NCI-H1092 treated with DMSO at 0.1 percent for 48 hours (cell line): ENCODE measurements around the gene TMEM255B.

Experiments used
- DNase-seq: peaks from one replicate; lab custom pipeline; 2025; lab: John Stamatoyannopoulos, UW

Gene TMEM255B

DNA sequence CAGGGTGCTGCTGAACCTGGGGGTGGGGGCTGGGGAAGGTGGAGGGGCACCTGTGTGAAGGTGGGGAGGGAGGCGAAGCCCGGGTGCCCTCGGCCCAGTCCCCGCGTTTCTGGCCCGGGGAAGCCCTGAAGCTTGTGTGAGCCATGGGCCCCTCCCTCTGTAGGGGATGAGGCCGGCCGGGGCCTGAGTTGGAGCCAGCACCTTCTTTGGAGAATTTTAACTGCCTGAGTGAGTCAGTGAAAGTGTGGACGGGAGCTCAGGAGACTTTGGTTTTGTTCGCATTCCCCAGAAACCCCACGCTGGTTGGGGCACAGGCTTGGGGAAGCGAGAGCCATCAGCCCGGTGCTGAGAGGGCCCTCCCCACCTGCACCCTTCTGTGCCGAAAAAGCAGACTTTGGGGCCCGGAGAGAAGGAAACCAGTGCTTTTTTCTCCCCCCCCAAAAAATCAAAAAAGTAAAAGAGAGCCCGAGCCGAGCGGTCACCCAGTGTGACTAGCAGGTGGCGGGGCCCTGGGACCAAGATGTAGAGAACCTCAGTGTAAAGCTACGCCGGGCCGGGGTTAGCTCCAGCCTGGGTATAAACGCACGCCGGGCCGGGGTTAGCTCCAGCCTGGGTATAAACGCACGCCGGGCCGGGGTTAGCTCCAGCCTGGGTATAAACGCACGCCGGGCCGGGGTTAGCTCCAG, 45.1 kb downstream of the TMEM255B start:
- DNase-seq = no peak

DNA sequence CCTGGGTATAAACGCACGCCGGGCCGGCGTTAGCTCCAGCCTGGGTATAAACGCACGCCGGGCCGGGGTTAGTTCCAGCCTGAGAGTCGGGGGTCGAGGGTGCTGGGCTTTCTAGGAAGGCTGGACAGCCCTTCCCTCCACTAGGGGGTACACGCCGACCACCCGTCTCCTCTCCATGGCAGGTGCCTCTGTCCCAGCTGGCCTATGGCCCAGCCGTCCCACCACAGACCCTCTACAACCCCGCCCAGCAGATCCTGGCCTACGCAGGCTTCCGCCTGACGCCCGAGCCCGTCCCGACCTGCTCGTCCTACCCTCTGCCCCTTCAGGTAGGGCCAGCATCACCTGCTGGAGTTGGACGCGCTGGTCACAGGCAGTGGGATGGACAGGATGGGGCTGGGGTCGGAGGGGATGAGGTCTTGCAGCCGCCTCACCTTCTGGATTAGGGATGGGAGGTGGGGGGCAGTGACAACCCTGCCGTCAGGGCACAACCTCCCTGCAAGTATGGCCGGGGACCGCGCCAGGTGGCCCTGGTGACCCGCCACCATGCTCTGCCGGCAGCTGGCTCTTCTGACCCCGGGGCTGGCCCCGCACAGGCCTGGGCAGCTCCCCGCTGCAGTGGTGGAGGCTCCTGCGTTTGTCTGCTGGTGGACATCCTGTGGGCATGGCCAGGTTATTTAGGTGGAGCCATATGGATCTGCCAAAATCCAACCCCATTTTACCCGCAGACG, 45.8 kb downstream of the TMEM255B start:
- DNase-seq = no peak

DNA sequence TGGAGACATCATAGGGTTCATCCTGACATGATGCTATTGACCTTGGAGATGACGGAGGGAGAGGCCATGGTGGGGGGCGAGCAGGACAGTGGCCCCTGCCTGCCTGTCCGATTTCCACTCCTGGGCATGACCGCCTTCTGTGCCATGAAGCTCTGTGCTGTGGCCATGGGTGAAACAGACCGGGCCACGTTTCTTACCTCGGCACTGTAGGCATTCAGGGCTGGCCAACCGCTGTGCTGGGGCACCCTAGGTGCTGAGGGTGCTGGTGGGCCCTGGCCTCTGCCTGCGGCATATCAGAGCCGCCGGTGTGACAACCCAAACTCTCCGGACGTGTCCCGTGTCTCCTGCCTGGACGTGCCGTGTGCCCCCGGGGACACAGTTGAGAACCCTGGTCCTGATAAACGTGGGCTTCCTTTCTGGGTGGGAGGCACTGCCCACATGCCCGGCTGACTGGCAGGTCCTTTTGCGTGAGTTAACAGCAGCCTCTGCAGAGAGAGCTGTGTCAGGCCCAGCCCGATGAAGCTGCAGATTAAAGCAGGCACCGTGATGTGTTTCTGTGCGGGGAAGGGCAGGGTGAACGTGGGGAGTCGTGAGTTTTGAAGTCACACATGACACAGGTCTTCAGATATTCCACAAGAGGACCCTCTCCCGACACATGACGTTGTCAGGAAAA, 46.5 kb downstream of the TMEM255B start:
- no peak for DNase-seq

DNA sequence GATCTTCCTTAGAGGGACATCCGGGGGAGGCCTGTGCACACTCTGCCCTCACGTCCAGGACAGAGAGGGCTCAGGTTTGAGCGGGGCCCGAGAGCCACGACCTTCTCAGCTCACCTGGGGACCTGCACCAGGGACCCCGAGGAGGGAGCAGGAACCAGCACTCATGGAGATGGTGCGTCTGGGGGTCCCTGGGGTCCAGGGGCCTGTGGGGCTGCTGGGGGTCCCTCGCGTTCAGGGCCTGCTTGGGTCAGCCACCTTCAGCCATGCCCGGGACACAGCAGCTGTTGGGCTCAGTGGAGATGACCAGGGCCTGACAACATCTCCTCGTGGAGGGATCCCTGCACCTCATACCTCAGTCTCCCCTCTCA, 47.1 kb downstream of the TMEM255B start:
- DNase-seq = no peak

DNA sequence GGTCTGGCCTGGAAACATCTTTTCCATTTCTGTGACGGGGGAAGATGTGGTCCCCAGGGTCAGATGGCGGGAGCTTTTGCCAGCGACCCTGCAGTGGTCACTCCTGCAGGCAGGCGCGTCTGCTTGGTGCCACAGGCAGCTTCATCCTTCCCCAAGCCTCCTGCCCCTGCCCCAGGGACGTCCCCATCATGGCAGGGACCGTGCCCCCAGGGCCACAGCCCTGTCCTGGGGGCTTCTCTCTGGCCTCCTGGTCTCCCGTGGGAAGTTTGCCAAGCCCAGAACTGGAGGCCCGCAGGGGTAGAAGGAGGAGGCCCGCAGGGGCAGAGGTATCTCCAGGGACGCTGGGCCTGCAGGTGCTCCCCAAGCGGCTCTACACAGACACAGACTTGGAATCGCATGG, 47.5 kb downstream of the TMEM255B start:
- no peak for DNase-seq

DNA sequence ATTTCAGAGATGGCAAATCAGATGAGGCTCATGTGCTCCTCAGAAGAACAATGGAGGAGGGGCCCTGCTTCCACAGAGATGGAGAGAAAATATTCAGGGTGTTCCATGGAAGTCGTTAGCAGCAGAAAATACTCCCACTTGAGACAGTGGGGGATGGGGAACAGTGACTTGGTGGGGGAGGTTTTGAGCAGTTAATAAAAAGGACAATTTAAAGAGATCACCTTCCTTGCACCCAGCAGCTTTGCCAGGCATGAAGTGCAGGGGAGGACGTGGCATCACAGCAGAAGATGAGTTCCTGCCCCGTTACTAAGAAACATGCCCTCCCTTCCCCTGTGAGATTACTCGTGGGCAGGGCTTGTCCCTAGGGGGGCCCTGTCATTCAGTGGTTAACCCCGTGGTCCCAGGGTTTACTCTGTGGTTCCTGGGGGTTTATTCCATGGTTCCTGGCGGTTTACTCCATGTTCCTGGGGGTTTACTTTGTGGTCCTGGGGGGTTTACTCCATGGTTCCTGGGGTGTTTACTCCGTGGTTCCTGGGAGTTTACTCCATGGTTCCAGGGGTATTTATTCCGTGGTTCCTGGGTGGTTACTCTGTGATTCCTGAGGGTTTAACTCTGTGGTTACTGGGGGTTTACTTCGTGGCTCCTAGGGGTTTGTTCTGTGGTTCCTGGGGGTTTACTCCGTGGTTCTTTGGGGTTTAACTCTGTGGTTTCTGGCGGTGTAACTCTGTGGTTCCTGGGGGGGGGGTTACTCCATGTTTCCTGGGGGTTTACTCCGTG, 49.2 kb downstream of the TMEM255B start:
- no peak for DNase-seq

DNA sequence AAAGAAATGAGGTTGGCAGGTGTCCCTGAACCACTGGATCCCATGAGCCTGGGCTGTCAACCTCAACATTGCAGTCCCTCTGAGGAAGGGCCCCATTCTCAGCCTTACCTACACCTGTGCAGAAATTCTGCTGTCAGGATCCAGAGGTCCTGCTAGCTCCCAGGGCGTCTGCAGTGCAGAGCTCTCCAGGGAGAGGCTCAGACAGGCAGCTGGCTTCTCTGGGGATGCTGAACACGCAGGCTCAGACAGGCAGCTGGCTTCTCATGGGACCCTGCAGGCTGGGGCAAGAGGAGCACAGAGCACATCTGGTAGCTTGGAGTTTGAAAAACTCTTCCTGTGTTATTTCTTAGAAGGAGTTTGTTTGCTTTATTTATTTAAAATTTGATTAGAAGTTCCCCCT, 50.9 kb downstream of the TMEM255B start:
- DNase-seq = no peak

DNA sequence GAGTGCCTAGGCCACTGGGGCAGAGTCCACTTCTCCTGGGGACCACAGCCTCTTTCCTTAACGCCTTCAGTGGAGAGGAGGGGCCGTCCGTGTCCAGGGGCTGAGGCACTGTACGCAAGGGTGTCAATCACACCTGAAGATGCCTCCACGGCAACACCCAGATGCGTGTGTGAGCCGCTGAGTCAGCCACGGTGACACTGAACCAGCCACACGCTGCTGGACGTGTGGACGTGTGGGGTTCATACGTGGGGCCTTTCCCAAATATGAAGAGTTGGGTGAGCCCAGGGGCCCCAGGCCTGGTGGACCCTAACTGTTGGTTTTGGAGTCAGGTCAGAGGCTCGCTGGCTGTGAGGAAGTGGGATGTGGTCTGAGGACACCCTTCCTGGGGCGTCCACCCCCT, 51.6 kb downstream of the TMEM255B start:
- no peak for DNase-seq

DNA sequence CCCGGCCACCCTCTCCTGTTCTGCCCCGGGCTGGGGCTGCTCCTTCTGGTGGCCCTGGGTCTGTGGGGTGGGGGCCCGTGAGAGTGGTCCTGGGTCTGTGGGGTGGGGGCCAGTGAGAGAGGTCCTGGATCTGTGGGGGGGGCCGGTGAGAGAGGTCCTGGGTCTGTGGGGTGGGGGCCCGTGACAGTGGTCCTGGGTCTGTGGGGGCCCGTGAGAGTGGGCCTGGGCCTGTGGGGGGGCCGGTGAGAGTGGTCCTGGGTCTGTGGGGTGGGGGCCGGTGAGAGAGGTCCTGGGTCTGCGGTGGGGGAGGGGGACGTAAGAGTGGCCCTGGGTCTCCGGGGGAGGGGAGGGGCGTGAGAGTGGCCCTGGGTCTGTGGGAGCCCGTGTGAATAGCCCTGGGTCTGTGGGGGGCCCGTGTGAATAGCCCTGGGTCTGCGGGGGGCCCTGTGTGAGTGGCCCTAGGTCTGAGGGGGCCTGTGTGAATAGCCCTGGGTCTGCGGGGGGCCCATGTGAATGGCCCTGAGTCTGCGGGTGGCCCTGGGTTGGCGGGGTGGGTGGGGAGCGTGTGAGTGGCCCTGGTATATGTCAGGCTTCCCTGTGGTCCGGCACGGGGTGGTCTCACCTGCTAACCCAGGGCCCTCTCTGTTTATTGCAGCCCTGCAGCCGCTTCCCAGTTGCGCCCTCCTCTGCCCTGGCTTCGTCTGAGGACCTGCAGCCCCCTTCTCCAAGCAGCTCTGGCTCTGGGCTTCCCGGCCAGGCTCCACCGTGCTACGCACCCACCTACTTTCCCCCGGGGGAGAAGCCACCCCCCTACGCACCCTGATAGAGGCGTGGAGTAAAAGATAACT, 52.3 kb downstream of the TMEM255B start:
- no peak for DNase-seq

DNA sequence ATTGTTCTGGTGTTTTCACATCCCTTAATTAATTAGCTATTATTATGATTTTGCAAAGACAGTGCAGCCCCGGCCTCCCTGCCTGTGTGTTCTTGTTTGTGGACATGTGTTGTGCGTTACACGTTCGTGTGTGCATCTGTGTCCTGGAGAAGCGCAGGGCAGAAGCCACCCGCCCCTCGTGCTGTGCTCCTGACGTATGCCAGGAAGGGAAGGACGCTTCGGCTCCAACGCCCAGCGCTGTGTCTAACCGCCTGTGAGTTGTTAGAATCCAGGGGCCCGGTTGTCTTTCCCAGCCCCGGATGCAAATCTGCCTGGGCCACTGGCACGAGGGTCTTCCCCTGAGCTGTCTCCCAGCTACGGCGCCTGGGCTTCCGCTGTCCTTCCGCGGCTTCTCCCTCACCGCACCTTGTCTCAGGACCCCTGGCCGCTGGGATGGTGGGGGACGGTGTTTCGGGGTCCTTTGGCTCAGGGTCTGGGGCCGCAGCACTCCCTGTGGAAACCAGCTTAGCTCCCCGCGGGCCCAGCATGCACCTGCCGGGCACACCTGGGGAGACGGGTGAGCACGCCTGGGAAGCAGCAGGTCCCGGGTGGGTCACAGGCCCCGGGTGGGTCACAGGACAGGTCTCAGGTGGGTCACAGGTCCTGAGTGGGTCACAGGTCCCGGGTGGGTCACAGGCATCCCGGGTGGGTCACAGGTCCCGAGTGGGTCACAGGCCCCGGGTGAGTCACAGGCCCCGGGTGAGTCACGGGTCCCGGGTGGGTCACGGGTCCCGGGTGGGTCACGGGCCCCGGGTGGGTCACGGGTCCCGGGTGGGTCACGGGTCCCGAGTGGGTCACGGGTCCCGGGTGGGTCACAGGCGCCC, 53.4 kb downstream of the TMEM255B start:
- DNase-seq = no peak

DNA sequence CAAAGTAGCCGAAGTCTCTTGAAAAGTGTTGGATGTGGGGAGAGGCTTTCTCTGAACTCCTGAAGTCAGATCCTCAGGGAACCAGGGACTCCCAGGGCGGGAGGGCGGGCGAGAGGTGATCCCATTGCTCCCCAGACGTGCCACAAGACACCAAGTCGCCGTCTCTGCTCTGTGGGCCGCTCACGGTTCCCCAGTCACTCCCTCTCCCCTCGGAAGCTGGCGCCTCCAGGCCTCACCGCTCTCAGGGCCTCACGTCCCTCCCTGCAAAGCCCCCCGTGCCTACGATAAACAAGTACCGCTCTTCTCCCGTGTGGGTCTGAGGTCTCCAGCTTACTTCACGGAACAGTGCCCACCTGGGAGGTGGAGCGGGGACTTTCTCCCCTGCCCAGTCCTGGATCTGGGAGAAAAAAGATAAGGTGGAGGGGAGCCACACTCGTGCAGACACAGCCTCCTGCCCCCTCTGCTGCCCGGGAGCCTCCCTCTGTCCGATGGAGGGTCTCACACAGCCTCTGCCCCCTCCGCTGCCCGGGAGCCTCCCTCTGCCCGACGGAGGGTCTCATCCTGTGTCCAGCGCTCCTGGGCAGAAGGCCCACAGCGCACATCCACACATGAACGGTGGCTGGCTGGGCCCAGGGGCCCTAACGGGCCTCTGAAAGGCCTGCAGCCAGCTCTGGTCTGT, 54.2 kb downstream of the TMEM255B start:
- no peak for DNase-seq

DNA sequence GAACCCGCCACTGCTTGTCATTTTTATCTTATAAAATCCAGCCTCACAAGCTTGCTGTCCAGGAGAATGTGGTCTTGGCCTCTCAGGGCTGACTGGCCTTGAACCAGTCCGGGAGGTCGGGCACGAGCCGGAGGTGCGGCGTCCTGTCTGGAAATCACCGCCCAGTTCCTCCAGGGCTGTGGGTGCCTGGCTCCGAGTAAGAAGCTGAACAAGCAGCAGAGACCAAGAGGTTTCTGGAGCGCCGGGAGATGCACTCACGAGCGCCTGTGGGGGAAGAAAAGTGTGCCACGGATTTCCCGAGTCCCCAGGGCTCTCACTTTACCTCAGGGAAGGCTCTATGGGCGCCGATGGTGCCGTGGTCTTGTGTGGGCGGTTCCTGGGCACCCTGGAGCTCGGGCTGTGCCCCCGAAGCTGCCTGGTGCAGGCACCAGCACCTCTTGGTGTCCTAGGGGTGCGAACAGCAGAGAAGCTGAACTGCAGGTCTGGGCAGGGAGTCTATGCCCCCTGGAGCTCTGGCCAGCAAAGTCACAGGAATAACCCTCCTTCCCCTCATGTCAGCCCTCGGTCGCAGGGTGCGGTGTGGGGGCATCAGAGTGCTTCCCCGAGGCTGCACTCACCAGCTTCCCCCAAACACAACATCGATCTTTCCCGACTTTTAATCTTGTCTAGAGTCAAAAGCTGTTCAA, 54.9 kb downstream of the TMEM255B start:
- DNase-seq = no peak

DNA sequence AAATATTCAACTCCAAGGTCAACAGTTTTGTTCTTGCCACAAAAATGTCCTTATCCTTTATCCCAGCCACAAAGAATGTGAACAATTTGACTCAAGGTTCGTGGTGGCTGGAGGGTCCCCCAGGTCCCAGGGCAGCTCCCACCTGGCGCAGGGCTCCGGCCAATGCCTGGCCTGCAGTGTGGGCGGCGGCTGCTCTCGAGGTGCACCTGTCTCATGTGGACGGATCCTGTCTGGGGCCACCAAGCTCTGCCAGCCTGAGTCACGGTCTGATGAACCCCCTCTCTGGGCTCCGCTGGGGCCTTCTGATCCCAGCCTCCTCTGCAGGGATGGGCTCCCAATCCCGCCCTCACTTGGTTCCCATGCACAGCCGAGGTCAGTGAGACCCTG, 55.4 kb downstream of the TMEM255B start:
- DNase-seq = no peak

DNA sequence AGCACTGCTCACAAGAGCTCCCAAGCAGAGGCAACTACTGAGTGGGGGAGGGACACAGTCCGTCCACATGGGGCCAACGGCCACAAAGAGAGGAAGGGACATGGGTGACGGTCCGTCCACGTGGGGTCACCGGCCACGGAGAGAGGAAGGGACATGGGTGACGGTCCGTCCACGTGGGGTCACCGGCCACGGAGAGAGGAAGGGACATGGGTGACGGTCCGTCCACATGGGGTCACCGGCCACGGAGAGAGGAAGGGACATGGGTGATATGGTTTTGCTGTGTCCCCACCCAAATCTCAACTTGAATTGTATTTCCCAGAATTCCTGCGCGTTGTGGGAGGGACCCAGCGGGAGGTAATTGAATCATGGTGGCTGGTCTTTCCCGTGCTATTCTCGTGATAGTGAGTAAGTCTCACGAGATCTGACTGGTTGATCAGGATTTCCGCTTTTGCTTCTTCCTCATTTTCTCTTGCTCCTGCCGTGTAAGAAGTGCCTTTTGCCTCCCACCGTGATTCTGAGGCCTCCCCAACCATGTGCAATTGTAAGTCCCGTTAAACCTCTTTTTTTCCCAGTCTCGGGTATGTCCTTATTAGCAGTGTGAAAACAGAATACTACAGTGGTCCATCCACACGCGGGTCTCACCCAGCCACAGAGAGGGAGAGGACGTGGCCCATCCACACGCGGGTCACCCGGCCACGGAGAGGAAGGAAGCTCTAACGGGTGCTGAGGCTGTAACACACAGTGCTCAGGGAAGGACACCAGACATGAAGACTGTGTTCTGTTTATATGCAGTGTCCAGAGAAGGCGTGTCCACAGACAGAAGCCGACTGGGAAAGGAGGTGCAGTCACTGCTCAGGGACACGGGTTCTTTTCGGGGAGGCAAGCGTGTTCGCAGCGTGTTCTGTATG, 56.4 kb downstream of the TMEM255B start:
- DNase-seq = no peak

DNA sequence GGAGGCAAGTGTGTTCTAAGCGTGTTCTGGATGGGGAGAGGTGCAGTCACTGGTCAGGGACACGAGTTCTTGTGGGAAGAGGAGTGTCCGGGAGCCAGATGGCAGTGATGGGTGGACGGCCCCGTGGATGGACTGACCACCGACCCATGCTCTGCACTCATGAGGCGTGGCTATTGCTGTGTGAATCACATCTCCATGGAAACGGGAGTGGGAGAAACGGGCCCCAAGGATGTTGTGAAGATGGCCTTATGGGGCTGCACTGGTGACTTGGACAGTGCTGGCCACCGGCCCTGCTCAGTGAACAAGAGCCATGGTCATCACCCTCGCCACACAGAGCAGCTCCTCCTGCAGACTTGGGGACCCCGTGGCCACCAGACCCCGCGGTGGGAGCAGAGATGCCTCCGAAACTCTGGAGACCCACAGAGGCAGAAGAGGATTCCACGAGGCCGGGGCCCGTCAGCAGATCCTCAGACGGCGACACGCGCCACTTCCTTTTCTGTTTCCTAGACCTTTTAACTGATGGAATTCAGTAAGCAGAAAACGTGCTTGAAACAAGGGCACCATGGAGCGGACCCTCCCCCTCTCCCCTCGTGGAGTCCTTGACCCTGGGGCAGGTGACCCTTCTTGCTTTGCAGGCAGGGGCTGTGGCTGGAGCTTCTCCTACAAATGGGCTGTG, 57.4 kb downstream of the TMEM255B start:
- no peak for DNase-seq

DNA sequence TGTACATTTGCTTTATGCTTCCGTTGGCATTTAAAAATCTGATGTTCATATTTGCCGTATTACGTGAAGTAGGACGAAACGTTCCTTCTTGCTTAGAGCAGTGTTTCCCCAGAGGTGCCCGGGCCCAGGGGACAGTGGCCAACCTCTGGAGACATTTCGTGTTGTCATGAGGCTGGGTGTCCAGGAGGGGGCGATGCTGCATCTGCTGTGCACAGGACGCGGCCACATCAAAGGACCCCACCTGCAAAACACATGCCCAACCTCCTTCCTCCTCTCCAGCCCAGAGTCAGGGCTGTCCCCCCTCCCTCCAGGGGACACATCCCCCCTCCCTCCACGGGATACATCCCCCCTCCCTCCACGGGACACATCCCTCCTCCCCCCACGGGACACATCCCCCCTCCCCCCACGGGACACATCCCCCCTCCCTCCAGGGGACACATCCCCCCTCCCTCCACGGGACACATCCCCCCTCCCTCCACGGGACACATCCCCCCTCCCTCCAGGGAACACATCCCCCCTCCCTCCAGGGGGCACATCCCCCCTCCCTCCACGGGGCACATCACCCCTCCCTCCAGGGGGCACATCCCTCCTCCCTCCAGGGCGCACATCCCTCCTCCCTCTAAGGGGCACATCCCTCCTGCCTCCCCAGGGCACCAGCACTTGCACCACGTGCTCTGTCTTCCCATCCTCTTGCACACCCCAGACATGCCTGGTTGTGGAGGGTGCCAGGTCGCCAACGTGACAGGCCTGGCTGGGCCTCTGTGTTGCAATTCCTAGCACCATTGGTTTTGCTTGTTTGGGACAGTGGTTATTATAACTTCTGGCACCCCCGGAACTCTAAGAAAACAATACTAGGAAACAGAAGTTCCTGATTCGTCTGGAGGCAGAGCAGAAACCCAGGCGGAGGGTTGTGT, 58.2 kb downstream of the TMEM255B start:
- DNase-seq = peak; percentile 88
